HepG2 (cell line): ENCODE data around the gene BTN1A1. TPM values are rescaled to one million over a fixed set of nuclear protein-coding genes. Genes with fewer than 3 reads are reported as not detected.

Source experiments
- ATF7-NPFF ChIP-seq: sonication (generic); formaldehyde crosslinking; IDR thresholded peaks from 2 replicates; pipeline ENCODE4 v1.8.1; 2023; ENCODE audit warnings: mild to moderate bottlenecking, low read depth, missing genetic modification reagents, moderate library complexity
- ETV6 ChIP-seq: sonication (generic); formaldehyde crosslinking; conservative IDR thresholded peaks from 2 replicates; pipeline ENCODE4 v1.4.0; 2020; ENCODE audit warnings: missing genetic modification reagents
- IRF2 ChIP-seq: IDR thresholded peaks from 2 replicates; pipeline ENCODE4 v1.6.1; 2018; ENCODE audit warnings: missing genetic modification reagents, missing compliant biosample characterization
- KDM2A ChIP-seq: sonication (generic); formaldehyde crosslinking; IDR thresholded peaks from 2 replicates; pipeline ENCODE4 v1.4.0; 2020; ENCODE audit warnings: low read depth, missing genetic modification reagents, borderline replicate concordance
- MAF1 ChIP-seq: sonication (generic); formaldehyde crosslinking; IDR thresholded peaks from 2 replicates; pipeline ENCODE4 v1.5.0; 2020; ENCODE audit warnings: missing genetic modification reagents, borderline replicate concordance
- MTA1 ChIP-seq: sonication (generic); formaldehyde crosslinking; IDR thresholded peaks from 2 replicates; pipeline ENCODE4 v1.4.0; 2020; ENCODE audit warnings: missing genetic modification reagents, mild to moderate bottlenecking, borderline replicate concordance
- PHF20 ChIP-seq: sonication (generic); formaldehyde crosslinking; IDR thresholded peaks from 2 replicates; pipeline ENCODE4 v1.5.0; 2020; ENCODE audit warnings: mild to moderate bottlenecking, missing genetic modification reagents
- PHF8 ChIP-seq: sonication (generic); formaldehyde crosslinking; IDR thresholded peaks from 2 replicates; pipeline ENCODE4 v1.5.0; 2020; ENCODE audit warnings: missing genetic modification reagents
- POLR2AphosphoS5 ChIP-seq: IDR thresholded peaks from 2 replicates; pipeline ENCODE4 v1.6.1; 2012; ENCODE audit warnings: low read depth, low read length
- SAP130 ChIP-seq: IDR thresholded peaks from 2 replicates; pipeline ENCODE4 v1.6.1; 2016; ENCODE audit warnings: low read depth
- SATB2 ChIP-seq: sonication (generic); formaldehyde crosslinking; IDR thresholded peaks from 2 replicates; pipeline ENCODE4 v1.5.0; 2020; ENCODE audit warnings: missing genetic modification reagents
- SIN3A ChIP-seq: IDR thresholded peaks from 2 replicates; pipeline ENCODE4 v1.6.1; 2011; ENCODE audit warnings: low read depth, mild to moderate bottlenecking, control low read depth, low read length, borderline replicate concordance
- SIX4 ChIP-seq: sonication (generic); formaldehyde crosslinking; IDR thresholded peaks from 2 replicates; pipeline ENCODE4 v1.4.0; 2020; ENCODE audit warnings: missing genetic modification reagents
- SMARCC2 ChIP-seq: fragments of 450-650 bp; IDR thresholded peaks from 2 replicates; pipeline ENCODE4 v1.6.1; 2017; ENCODE audit warnings: antibody characterized with exemption, mild to moderate bottlenecking
- TGIF2 ChIP-seq: IDR thresholded peaks from 2 replicates; pipeline ENCODE4 v1.6.1; 2016; ENCODE audit warnings: control low read depth, missing compliant biosample characterization
- TOPORS ChIP-seq: sonication (generic); formaldehyde crosslinking; IDR thresholded peaks from 2 replicates; pipeline ENCODE4 v1.8.0; 2023; ENCODE audit warnings: mild to moderate bottlenecking, missing genetic modification reagents
- U2AF1 ChIP-seq: fragments of 200-400 bp; formaldehyde crosslinking; optimal IDR thresholded peaks from 2 replicates; pipeline ENCODE3; 2017; ENCODE audit warnings: mild to moderate bottlenecking, low read depth, low read length
- ZEB1 ChIP-seq: IDR thresholded peaks from 2 replicates; pipeline ENCODE4 v1.6.1; 2012; ENCODE audit warnings: mild to moderate bottlenecking, low read depth, inconsistent platforms; ENCODE audit not compliant: insufficient replicate concordance
- ZNF143 ChIP-seq: sonication (generic); formaldehyde crosslinking; IDR thresholded peaks from 2 replicates; pipeline ENCODE4 v1.4.0; 2020; ENCODE audit warnings: missing genetic modification reagents
- ZNF180 ChIP-seq: sonication (generic); formaldehyde crosslinking; IDR thresholded peaks from 2 replicates; pipeline ENCODE4 v1.4.0; 2020; ENCODE audit warnings: low read depth, missing genetic modification reagents, borderline replicate concordance
- ZNF205 ChIP-seq: IDR thresholded peaks from 2 replicates; pipeline ENCODE4 v1.6.1; 2018; ENCODE audit warnings: missing biosample characterization, missing genetic modification reagents
- ZNF788 ChIP-seq: sonication (generic); formaldehyde crosslinking; IDR thresholded peaks from 2 replicates; pipeline ENCODE4 v1.5.0; 2020; ENCODE audit warnings: mild to moderate bottlenecking, missing genetic modification reagents, borderline replicate concordance
- ZSCAN31 ChIP-seq: sonication (generic); formaldehyde crosslinking; IDR thresholded peaks from 2 replicates; pipeline ENCODE4 v1.5.0; 2020; ENCODE audit warnings: low read depth, mild to moderate bottlenecking, missing genetic modification reagents
- polyA plus RNA-seq, 8 experiments: library from polyadenylated mRNA; depleted of rRNA in 3 of 8; stranded (reverse) in 7 of 8; unstranded in 1 of 8; fragments of >200 nt; fragmentation: Illumina TruSeq in 4 of 8; extraction: Trizol in 4 of 8; gene quantifications; 2 replicates each; pipeline versions ENCODE4 v1.2.1 to v1.2.3, GENCODE V29; 2011 to 2016; ENCODE audit warnings: low read depth in 4 of 8, missing spikeins in 1 of 8, mixed read lengths in 1 of 8; ENCODE audit not compliant: insufficient read depth in 1 of 8
- total RNA-seq, 5 experiments: library from RNA; depleted of rRNA; stranded (reverse); fragments of >200 nt; fragmentation: Illumina TruSeq; extraction: Trizol; gene quantifications; 2 replicates each; pipeline ENCODE4 v1.2.3, GENCODE V29; 2016; ENCODE audit warnings: low read depth in 1 of 5
- TF ChIP-seq, protein P1 (sequence below): sonication (generic); formaldehyde crosslinking; IDR thresholded peaks from 2 replicates; pipeline ENCODE4 v1.5.0; 2020; ENCODE audit warnings: missing genetic modification reagents
- TF ChIP-seq, protein P2 (sequence below): sonication (generic); formaldehyde crosslinking; IDR thresholded peaks from 2 replicates; pipeline ENCODE4 v1.9.0; 2021; ENCODE audit warnings: missing genetic modification reagents, mild to moderate bottlenecking, borderline replicate concordance
- TF ChIP-seq, protein P3 (sequence below): sonication (generic); formaldehyde crosslinking; conservative IDR thresholded peaks from 2 replicates; pipeline ENCODE4 v1.4.0; 2020; ENCODE audit warnings: missing genetic modification reagents

The BTN1A1 gene
- total and polyA plus RNA-seq, 2 of the 13 experiments (the other 11 are each of a cell fraction or from before 2014, with no cell fraction given), result 0.04 TPM; not detected in 1

DNA sequence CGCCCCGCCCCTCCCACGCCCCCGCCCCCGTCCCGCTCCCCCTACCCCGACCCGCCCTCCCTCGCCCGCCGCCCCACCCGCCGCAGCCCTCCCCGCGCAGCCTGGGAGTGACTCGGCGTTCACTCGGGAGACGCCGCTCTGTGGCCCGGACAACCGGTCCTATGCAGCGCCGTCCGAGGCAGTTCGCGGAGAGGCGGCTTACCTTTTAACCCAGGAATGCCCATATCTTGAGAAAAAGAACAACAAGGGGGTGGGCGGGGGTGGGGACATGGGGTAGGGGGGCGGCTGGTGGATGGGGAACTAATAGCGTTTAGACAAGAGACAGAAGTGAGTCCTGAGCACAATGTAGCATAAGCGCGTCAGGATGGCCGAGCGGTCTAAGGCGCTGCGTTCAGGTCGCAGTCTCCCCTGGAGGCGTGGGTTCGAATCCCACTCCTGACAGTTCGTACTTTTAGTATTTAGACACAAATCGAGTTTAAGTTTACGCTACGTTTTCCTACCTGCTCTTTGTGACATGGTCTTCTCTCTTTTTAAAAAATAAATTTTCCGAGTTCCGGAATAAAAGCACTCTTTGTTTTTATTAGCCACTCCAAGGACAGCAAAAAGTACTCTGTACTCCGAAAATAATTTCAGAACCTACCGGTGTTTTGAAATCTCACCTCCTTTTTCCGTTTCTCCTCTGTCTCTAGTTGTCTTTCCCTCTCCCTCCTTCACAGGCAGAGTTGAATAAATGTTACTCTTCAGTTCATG is 20.9 kb downstream of the BTN1A1 start (continued):
- TF ChIP-seq, protein P1, sequence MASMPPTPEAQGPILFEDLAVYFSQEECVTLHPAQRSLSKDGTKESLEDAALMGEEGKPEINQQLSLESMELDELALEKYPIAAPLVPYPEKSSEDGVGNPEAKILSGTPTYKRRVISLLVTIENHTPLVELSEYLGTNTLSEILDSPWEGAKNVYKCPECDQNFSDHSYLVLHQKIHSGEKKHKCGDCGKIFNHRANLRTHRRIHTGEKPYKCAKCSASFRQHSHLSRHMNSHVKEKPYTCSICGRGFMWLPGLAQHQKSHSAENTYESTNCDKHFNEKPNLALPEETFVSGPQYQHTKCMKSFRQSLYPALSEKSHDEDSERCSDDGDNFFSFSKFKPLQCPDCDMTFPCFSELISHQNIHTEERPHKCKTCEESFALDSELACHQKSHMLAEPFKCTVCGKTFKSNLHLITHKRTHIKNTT (CRISPR knock-in tag), result peak; percentile 99; the same call in 1 of the 2 replicates
- no peak for TF ChIP-seq U2AF1
- TF ChIP-seq ZEB1, result peak; percentile 78
- no peak; the same call in 1 of the 2 replicates for TF ChIP-seq ZSCAN31 (CRISPR knock-in tag)
- TF ChIP-seq TGIF2, result peak; percentile 71
- peak; percentile 83 for TF ChIP-seq IRF2 (CRISPR knock-in tag)
- TF ChIP-seq, protein P2, sequence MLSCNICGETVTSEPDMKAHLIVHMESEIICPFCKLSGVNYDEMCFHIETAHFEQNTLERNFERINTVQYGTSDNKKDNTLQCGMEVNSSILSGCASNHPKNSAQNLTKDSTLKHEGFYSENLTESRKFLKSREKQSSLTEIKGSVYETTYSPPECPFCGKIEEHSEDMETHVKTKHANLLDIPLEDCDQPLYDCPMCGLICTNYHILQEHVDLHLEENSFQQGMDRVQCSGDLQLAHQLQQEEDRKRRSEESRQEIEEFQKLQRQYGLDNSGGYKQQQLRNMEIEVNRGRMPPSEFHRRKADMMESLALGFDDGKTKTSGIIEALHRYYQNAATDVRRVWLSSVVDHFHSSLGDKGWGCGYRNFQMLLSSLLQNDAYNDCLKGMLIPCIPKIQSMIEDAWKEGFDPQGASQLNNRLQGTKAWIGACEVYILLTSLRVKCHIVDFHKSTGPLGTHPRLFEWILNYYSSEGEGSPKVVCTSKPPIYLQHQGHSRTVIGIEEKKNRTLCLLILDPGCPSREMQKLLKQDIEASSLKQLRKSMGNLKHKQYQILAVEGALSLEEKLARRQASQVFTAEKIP (CRISPR knock-in tag), result no peak
- TF ChIP-seq POLR2AphosphoS5, result peak; percentile 56
- peak; percentile 70 for TF ChIP-seq KDM2A
- TF ChIP-seq SIN3A, result peak; percentile 25; the same call in 1 of the 2 replicates
- TF ChIP-seq SATB2, result 0 out of 2 replicates have a peak, but pooled peaks have one; percentile 70
- peak; percentile 74 for TF ChIP-seq PHF8
- TF ChIP-seq PHF20 (CRISPR knock-in tag), result no peak
- TF ChIP-seq, protein P3, sequence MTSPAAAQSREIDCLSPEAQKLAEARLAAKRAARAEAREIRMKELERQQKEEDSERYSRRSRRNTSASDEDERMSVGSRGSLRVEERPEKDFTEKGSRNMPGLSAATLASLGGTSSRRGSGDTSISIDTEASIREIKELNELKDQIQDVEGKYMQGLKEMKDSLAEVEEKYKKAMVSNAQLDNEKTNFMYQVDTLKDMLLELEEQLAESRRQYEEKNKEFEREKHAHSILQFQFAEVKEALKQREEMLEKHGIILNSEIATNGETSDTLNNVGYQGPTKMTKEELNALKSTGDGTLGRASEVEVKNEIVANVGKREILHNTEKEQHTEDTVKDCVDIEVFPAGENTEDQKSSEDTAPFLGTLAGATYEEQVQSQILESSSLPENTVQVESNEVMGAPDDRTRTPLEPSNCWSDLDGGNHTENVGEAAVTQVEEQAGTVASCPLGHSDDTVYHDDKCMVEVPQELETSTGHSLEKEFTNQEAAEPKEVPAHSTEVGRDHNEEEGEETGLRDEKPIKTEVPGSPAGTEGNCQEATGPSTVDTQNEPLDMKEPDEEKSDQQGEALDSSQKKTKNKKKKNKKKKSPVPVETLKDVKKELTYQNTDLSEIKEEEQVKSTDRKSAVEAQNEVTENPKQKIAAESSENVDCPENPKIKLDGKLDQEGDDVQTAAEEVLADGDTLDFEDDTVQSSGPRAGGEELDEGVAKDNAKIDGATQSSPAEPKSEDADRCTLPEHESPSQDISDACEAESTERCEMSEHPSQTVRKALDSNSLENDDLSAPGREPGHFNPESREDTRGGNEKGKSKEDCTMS (CRISPR knock-in tag), result 0 out of 2 replicates have a peak, but pooled peaks have one; percentile 72
- TF ChIP-seq ZNF143, result 0 out of 2 replicates have a peak, but pooled peaks have one; percentile 31
- 0 out of 2 replicates have a peak, but pooled peaks have one; percentile 44 for TF ChIP-seq ZNF205 (CRISPR knock-in tag)
- TF ChIP-seq SMARCC2, result no peak
- peak; percentile 66; the same call in 1 of the 2 replicates for TF ChIP-seq ETV6 (CRISPR knock-in tag)
- TF ChIP-seq SAP130 (CRISPR knock-in tag), result peak; percentile 7; the same call in 1 of the 2 replicates
- no peak for TF ChIP-seq MTA1
- peak; percentile 70; the same call in 1 of the 2 replicates for TF ChIP-seq ZNF788
- TF ChIP-seq ATF7-NPFF (CRISPR knock-in tag), result no peak; the same call in 1 of the 2 replicates
- no peak for TF ChIP-seq TOPORS
- peak; percentile 53; the same call in 1 of the 2 replicates for TF ChIP-seq SIX4 (CRISPR knock-in tag)
- TF ChIP-seq ZNF180 (CRISPR knock-in tag), result peak; percentile 51; the same call in 1 of the 2 replicates
- TF ChIP-seq MAF1 (CRISPR knock-in tag), result peak; percentile 100
